Effector memory CD8-positive, alpha-beta T cell (primary cell): ENCODE results near the gene LSG1.

Experiments
- ATAC-seq: fragments of 150-1000 bp; cut with Tn5 transposase; replicated peaks from 2 replicates; pipeline ENCODE4 v1.10.0; 2021; ENCODE audit warnings: mild to moderate bottlenecking, moderate library complexity
- DNase-seq, 3 experiments: peaks; one replicate each; pipeline ENCODE4 v3.0.0; 2021
- H3K27ac Mint-ChIP-seq, 2 donors: one replicate each; pipeline ENCODE4 v1.8.0; 2022; ENCODE audit warnings: mild to moderate bottlenecking in 2 of 2, mixed read lengths in 2 of 2, moderate library complexity in 2 of 2
- H3K27me3 Mint-ChIP-seq, 2 donors: one replicate each; pipeline ENCODE4 v1.8.0; 2022; ENCODE audit warnings: mixed read lengths in 2 of 2
- H3K36me3 Mint-ChIP-seq: one replicate; pipeline ENCODE4 v1.8.0; 2022; ENCODE audit warnings: mild to moderate bottlenecking, moderate library complexity, mixed read lengths; ENCODE audit not compliant: insufficient read depth
- H3K4me1 Mint-ChIP-seq, 2 donors: one replicate each; pipeline ENCODE4 v1.8.0; 2022; ENCODE audit warnings: low read depth in 2 of 2, mixed read lengths in 2 of 2
- H3K4me3 Mint-ChIP-seq, 2 donors: one replicate each; pipeline ENCODE4 v1.8.0; 2022; ENCODE audit warnings: mild to moderate bottlenecking in 2 of 2, mixed read lengths in 2 of 2, moderate library complexity in 2 of 2
- H3K9me3 Mint-ChIP-seq, 2 donors: one replicate each; pipeline ENCODE4 v1.8.0; 2022; ENCODE audit warnings: mixed read lengths in 2 of 2

LSG1 gene

DNA sequence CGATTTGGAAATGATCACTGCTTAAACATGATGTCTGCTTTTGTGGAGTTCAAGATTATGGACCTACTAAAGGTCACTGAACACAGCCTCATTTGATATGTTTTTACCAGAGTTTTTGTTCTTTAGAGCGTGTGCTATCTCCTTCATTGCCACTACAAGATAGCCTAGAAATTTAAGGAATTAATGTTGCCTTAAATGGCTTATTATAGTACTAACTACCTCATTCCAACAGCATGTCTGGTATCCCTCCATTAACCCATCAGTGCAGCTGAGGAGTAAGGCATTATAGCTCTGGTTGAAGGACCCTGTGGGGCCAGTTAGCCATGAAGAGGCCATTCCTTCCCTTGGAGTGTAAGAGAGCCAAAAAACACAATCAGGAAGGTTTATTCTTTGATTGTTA is 11.4 kb upstream of the LSG1 start:
- H3K36me3 Mint-ChIP-seq: peaks cover 28% of the 10 kb centered on the region
- H3K4me3 Mint-ChIP-seq: no peak overlapping the region
- peaks cover 23 to 25% of the 10 kb centered on the region in 2 donors for H3K4me1 Mint-ChIP-seq
- peaks cover 5 to 6% of the 10 kb centered on the region in 2 donors for H3K27me3 Mint-ChIP-seq
- DNase-seq (no peak), ATAC-seq (no peak)
- no peaks in the 10 kb centered on the region for H3K9me3 Mint-ChIP-seq
- no peak overlapping the region for H3K27ac Mint-ChIP-seq

DNA sequence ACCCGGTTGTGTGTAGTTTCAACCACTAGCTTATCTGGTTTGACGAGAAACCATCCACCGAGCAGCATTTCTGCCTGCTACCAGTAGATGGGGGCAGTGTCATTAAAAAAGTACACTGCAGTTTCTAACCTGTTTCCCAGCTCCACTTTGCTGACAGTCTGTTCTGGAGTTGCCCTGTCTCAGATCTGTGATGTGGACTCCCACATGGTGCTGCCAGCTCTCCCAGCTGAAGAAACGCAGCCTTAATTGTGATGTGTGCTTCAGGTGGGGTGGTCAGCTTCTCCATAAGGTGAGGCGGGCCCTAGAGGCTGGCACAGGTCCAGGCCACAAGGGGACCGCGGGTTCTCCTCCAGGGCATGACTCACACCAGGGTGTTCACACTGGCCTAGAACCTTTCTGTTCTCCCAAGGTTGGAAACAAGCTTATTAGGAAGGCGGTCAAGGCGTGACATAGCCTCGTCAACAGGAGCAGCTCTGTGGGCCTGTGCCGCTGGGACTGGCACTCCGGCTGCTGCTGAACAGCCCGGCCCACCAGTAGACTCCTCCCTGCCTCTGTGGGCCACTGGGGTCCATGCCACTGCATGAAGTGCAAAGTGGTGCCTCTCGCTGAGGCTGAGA is 10.8 kb upstream of the LSG1 start:
- Mint-ChIP-seq H3K27me3 (peaks cover 5 to 6% of the 10 kb centered on the region in 2 donors), H3K9me3 (no peaks in the 10 kb centered on the region), H3K27ac (peak overlapping the region in 1 of 2 donors; percentile 81), H3K4me3 (no peak overlapping the region), H3K36me3 (peaks cover 23% of the 10 kb centered on the region), H3K4me1 (peaks cover 21 to 25% of the 10 kb centered on the region in 2 donors)
- ATAC-seq (peak; percentile 62), DNase-seq (peak; percentile 58 to 71 (median 63))

DNA sequence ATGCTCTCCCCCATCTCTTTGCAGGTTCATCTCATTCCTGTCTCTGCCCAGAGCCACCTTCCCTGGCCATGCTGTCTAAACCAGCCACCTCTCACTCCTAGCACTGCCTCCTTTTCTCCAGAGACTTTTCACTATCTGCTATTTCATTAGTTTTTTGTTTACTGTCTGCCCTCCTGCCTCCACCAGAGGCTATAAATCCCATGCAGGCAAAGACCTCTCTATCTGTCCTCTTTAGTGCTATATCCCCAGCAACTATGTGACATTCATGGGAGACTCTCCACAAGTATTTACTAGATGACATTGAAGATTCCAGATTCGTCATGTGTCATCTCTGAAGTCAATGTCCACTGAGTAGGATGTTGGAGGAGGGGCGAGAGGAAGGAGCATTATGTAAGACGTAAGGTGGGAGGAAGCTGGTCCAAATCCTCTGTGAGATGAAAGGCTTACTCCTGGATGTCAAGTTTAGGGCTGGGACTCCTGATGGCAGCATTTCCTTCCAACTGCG is 10.2 kb upstream of the LSG1 start:
- no peak overlapping the region for H3K4me3 Mint-ChIP-seq
- H3K27me3 Mint-ChIP-seq: peaks cover 5 to 6% of the 10 kb centered on the region in 2 donors
- peak overlapping the region in 1 of 2 donors; percentile 81 for H3K27ac Mint-ChIP-seq
- ATAC-seq (no peak), DNase-seq (no peak)
- no peaks in the 10 kb centered on the region for H3K9me3 Mint-ChIP-seq
- H3K36me3 Mint-ChIP-seq: peaks cover 20% of the 10 kb centered on the region
- H3K4me1 Mint-ChIP-seq: peaks cover 18 to 22% of the 10 kb centered on the region in 2 donors

DNA sequence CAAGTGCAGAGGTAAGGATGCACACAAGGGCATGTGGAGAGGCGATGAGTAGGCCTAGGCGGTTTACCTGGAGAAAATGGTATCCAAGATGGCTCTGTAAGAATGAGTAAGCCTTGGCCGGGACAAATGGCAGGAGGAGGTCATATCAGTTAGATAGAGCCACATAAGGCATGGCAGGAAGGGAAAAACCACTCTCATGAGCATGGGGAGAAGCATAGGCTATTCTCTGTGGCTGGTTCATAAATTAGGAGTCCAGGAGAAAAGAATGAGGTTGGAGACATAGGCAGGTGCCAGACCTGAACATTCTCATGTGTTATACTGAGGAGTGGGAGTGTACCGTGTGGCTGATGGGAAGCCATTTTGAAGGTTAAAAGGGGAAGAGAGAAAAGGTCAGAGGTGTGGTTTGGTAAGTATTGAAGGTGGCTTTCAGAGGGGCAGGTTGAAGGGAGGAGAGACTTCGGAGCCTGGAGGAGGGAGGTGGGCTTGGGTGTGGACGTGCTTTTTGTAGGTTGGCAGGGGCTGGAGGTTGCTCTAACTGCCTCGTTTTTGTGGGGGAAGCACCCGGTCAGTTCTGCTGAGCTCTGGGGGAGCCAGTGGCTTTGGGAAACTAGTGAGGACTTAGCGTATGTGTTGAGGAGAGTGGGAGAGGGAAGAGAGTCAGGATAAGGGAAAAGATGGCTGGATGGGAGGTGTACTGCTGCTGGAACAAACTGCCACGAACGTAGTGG is 9.1 kb upstream of the LSG1 start:
- peaks cover 9% of the 10 kb centered on the region for H3K36me3 Mint-ChIP-seq
- DNase-seq: no peak
- H3K27me3 Mint-ChIP-seq: peaks cover 6 to 9% of the 10 kb centered on the region in 2 donors
- no peak for ATAC-seq
- no peak overlapping the region for H3K27ac Mint-ChIP-seq
- peaks cover 14 to 17% of the 10 kb centered on the region in 2 donors for H3K4me1 Mint-ChIP-seq
- H3K9me3 Mint-ChIP-seq: no peaks in the 10 kb centered on the region
- no peak overlapping the region for H3K4me3 Mint-ChIP-seq

DNA sequence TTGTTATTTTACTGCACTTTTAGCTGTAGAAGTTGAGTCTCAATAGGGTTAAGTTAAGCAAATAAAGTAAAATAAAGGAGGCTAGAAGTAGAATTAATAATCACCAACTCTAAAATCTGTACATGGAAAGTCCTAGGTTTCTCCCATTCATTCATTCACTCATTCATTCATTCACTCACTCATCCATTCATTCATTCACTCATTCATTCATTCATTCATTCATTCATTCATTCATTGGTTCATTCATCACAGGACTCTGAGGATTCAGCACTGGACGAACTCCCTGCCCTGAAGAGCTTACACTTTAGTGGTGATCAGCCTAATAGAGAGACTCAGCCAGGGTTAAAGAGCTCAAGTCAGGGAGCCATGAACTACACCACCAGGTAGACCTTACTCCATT is 4.5 kb upstream of the LSG1 start:
- Mint-ChIP-seq H3K4me3 (no peak overlapping the region), H3K27ac (no peak overlapping the region), H3K27me3 (peaks cover 4 to 15% of the 10 kb centered on the region in 2 donors), H3K9me3 (no peaks in the 10 kb centered on the region), H3K36me3 (peaks cover 7% of the 10 kb centered on the region), H3K4me1 (peaks cover 8 to 10% of the 10 kb centered on the region in 2 donors)
- ATAC-seq (no peak), DNase-seq (no peak)

DNA sequence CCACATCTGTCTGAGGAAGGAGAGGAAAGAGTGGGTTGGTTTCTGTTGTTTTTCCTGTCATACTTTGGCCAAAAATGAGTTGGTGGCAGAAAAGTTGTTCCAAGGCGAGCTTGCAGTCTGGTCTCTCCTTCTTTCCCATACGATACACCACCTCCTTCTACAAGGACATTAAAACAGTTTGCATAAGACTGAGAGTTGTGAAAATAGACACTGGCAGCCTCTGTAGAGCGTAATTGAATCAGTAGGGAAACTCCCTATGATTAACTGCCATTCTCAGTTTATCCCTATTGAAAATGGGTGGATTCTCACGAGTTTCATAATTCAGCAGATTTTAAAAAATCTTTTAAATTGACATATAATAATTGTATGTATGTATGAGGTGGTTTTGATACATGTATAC is 3.7 kb upstream of the LSG1 start:
- Mint-ChIP-seq H3K36me3 (peaks cover 7% of the 10 kb centered on the region), H3K9me3 (no peaks in the 10 kb centered on the region), H3K4me1 (peaks cover 12 to 14% of the 10 kb centered on the region in 2 donors), H3K4me3 (no peak overlapping the region), H3K27ac (no peak overlapping the region), H3K27me3 (peaks cover 4 to 15% of the 10 kb centered on the region in 2 donors)
- DNase-seq (no peak), ATAC-seq (no peak)

DNA sequence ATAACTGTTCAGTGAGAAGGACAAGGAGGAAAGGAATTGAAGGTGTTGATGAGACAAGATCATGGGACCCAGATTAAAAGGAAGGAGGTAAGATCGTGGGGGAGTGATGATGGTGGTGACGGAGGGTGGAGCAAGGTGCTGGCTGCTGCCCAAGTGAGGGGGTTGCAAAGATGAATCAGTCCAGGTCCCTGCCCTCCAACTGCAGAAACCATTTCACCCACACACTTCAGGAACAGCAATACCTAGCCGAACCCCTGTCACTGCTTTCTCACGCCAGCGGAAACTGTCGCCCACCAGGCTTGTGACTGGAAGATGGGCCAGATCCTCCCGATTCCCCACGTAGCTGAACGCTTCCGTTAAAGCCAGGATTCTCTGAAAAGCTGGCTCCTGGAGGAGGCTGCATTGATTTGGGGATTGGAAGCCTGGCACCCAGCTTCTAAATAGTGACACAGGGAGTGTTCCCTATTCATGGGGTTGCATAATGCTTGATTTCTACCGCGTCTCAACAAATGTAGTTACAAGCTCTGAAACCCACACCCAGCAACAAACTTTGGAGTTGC is 3.2 kb upstream of the LSG1 start:
- ATAC-seq: no peak
- H3K27me3 Mint-ChIP-seq: peaks cover 4 to 15% of the 10 kb centered on the region in 2 donors
- peaks cover 9% of the 10 kb centered on the region for H3K36me3 Mint-ChIP-seq
- H3K27ac Mint-ChIP-seq: peak overlapping the region in 1 of 2 donors; percentile 18
- peaks cover 12 to 18% of the 10 kb centered on the region in 2 donors for H3K4me1 Mint-ChIP-seq
- no peak overlapping the region for H3K4me3 Mint-ChIP-seq
- H3K9me3 Mint-ChIP-seq: no peaks in the 10 kb centered on the region
- DNase-seq: no peak

DNA sequence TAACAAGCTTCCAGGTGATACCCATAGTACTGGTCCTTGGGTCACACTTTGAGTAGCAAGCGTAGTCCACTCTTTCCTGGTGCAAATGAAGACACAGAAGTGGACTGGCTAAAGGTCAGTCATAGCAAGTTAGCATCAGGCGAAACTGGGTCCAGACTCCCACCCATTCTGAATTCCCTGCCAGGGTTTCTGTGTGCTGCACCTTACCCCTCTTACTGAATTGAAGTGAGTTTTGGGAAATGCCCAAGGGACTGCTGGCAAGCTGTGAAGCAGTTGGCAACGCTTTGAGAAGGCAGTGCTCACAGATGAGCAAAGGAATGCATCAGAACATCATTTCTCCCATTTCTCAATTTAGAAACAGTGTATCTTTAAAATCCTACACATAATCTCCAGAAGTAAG is 1.8 kb upstream of the LSG1 start:
- no peaks in the 10 kb centered on the region for H3K9me3 Mint-ChIP-seq
- H3K4me3 Mint-ChIP-seq: no peak overlapping the region
- peaks cover 15% of the 10 kb centered on the region for H3K36me3 Mint-ChIP-seq
- peaks cover 17 to 23% of the 10 kb centered on the region in 2 donors for H3K4me1 Mint-ChIP-seq
- no peak for ATAC-seq
- no peak overlapping the region for H3K27ac Mint-ChIP-seq
- H3K27me3 Mint-ChIP-seq: peaks cover 4 to 9% of the 10 kb centered on the region in 2 donors
- no peak for DNase-seq

DNA sequence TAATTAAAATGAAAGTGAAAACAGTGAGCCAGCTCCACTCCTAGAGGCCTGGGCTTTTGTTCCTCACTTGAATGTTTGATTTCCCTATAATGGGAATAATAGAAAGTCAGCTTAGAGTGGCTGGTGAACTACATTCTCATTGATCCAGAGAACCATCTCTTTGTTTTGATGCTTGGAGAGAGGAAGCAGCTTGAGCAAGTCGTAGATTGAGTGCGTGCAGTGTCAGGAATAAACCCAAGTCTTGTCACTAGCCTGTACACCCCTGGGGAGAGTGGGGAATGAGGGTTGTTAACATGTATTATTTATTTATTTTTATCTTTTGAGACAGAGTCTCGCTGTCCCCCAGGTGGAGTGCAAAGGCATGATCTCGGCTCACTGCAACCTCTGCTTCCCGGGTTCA is 885 bp upstream of the LSG1 start:
- H3K27ac Mint-ChIP-seq: peak overlapping the region; percentile 99
- peak overlapping the region; percentile 99 to 100 for H3K4me3 Mint-ChIP-seq
- H3K9me3 Mint-ChIP-seq: no peaks in the 10 kb centered on the region
- H3K36me3 Mint-ChIP-seq: peaks cover 15% of the 10 kb centered on the region
- H3K27me3 Mint-ChIP-seq: peaks cover 4 to 9% of the 10 kb centered on the region in 2 donors
- H3K4me1 Mint-ChIP-seq: peaks cover 21 to 28% of the 10 kb centered on the region in 2 donors
- ATAC-seq: no peak
- DNase-seq: no peak

DNA sequence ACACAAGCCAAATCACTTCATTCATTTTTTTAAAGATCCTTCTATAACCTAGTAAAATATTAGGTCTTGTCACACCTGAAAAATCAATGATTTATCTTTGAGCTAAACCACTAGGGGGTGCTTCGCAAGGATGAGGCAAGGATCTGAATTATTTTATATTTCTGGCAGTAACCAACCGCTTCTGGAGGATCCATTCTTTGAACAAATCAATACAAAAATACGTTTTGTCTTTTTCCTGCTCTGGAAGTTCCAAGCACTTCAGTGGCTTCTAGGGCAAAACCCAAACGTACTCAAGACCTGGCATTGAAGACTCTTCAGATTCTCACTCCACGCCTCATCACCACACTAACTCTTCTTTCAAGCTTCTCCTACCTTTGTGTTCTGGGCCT is 486 bp downstream of the LSG1 start:
- DNase-seq: peak; percentile 25 to 41 (median 31)

DNA sequence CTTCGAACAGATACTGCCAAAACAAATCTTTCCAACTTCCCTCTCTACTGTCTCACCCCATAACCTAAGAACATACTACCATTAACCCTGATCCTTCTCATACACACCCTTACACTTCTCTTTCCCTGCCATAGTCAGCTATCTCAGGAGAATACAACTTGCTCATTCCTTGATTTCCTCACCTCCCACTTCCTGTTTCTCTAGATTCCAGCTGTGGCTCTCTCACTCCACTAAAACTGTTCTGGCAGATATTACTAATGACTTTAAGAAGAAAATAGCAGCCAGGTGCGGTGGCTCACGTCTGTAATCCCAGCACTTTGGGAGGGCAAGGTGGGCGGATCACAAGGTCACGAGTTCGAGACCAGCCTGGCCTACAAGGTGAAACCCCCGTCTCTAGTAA is 4.6 kb downstream of the LSG1 start:
- Mint-ChIP-seq H3K27ac (peak overlapping the region in 1 of 2 donors; percentile 38), H3K4me3 (no peak overlapping the region), H3K9me3 (no peaks in the 10 kb centered on the region), H3K36me3 (peaks cover 54% of the 10 kb centered on the region), H3K27me3 (no peaks in the 10 kb centered on the region), H3K4me1 (peaks cover 17 to 30% of the 10 kb centered on the region in 2 donors)
- DNase-seq (no peak), ATAC-seq (no peak)

More for the DNA sequence above, 486 bp downstream of the LSG1 start:
- peak; percentile 30 for ATAC-seq
- H3K9me3 Mint-ChIP-seq: no peaks in the 10 kb centered on the region
- peak overlapping the region; percentile 99 to 100 for H3K4me3 Mint-ChIP-seq
- peaks cover 1 to 9% of the 10 kb centered on the region in 2 donors for H3K27me3 Mint-ChIP-seq
- peak overlapping the region; percentile 99 for H3K27ac Mint-ChIP-seq
- H3K4me1 Mint-ChIP-seq: peaks cover 21 to 33% of the 10 kb centered on the region in 2 donors
- H3K36me3 Mint-ChIP-seq: peaks cover 15% of the 10 kb centered on the region

DNA sequence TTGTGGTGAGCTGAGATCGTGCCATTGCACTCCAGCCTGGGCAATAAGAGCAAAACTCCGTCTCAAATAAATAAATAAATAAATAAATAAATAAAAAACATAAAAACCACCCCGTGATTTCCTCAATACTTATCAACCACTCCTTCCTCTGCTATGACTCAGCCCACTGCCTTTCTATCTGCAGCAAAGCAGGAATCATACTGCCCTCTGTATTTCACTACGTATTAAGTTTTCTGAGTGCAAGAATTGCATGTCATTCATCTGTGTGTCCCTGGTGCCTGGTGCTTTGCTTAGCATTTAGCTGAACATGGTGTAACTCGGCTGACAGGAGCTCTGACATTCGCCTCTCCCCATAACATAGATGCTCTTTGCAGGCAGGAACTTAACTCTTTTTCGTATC is 7.1 kb downstream of the LSG1 start:
- no peak for ATAC-seq
- H3K4me3 Mint-ChIP-seq: no peak overlapping the region
- H3K27ac Mint-ChIP-seq: no peak overlapping the region
- no peaks in the 10 kb centered on the region for H3K9me3 Mint-ChIP-seq
- H3K36me3 Mint-ChIP-seq: peaks cover 55% of the 10 kb centered on the region
- peaks cover 8 to 12% of the 10 kb centered on the region in 2 donors for H3K4me1 Mint-ChIP-seq
- H3K27me3 Mint-ChIP-seq: no peaks in the 10 kb centered on the region
- DNase-seq: no peak

DNA sequence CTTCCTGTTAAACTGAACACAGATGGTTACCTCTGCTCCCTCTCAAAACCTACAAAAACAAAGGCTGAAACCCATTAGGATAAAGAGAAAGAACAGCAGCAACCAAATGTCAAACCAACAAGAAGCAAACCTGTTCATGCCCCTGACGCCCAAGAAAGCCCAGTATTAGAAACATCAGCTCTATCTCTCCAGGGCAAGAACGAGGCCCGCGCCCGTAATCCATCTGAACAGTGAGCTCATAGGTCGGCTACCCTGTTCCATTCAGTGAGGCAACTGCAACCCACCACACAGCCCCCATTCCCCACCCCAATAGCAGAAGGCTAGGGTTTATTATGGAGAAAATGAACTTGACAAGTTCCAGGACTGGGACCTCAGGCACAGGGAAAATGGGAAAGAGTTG is 10.0 kb downstream of the LSG1 start:
- ATAC-seq (no peak), DNase-seq (no peak)
- Mint-ChIP-seq H3K27me3 (no peaks in the 10 kb centered on the region), H3K4me3 (no peak overlapping the region), H3K27ac (peak overlapping the region in 1 of 2 donors; percentile 41), H3K36me3 (peaks cover 75% of the 10 kb centered on the region), H3K4me1 (peaks cover 0 to 7% of the 10 kb centered on the region in 2 donors), H3K9me3 (no peaks in the 10 kb centered on the region)
